Stomach (tissue), 9 donors: ENCODE results near the gene PRICKLE2. TPM values are rescaled to one million over a fixed set of nuclear protein-coding genes. Genes with fewer than 3 reads are reported as not detected.

Experiments used
- DNase-seq, 2 donors: peaks; one replicate each; pipeline versions ENCODE4 v3.0.0 to v3.0.0-alpha.2; 2013 to 2019
- H3K27ac ChIP-seq, 5 donors: fragments of 200-600 bp in 4 of 5; sonication (generic) in 4 of 5; one replicate each; pipeline ENCODE4 v1.5.1; 2013 to 2019; ENCODE audit warnings: mild to moderate bottlenecking in 1 of 5, moderate library complexity in 1 of 5
- H3K27me3 ChIP-seq, 3 donors: fragments of 200-600 bp; sonication (generic); one replicate each; pipeline ENCODE4 v1.5.1; 2017 to 2019; ENCODE audit warnings: mixed run types in 1 of 3
- H3K36me3 ChIP-seq, 4 donors: fragments of 200-600 bp; sonication (generic); 1 replicate in 3 of 4; 2 replicates in 1 of 4; pipeline ENCODE4 v1.5.1; 2016 to 2019
- H3K4me1 ChIP-seq, 4 donors: fragments of 200-600 bp; sonication (generic); one replicate each; pipeline ENCODE4 v1.5.1; 2016 to 2019
- H3K4me3 ChIP-seq, 4 donors: fragments of 200-600 bp; sonication (generic) in 3 of 4; one replicate each; pipeline ENCODE4 v1.5.1; 2016 to 2019; ENCODE audit warnings: mild to moderate bottlenecking in 1 of 4
- H3K9me3 ChIP-seq, 4 donors: fragments of 200-600 bp; sonication (generic); one replicate each; pipeline ENCODE4 v1.5.1; 2016 to 2019
- CTCF ChIP-seq, 7 experiments: fragments of 450-650 bp in 4 of 7; fragments of 200-600 bp in 3 of 7; sonication (generic) in 3 of 7; IDR thresholded peaks; one replicate each; pipeline ENCODE4 v1.5.1; 2016 to 2019; ENCODE audit warnings: antibody characterized with exemption in 7 of 7, control low read depth in 2 of 7, mild to moderate bottlenecking in 1 of 7
- EP300 ChIP-seq: sonication (generic); formaldehyde crosslinking; IDR thresholded peaks from one replicate; pipeline ENCODE4 v1.6.1; 2017; ENCODE audit warnings: antibody characterized with exemption
- POLR2A ChIP-seq, 4 donors: fragments of 450-650 bp; IDR thresholded peaks; one replicate each; pipeline ENCODE4 v1.6.1; 2016; ENCODE audit warnings: antibody characterized with exemption in 4 of 4, control low read depth in 2 of 4, mild to moderate bottlenecking in 1 of 4, moderate library complexity in 1 of 4
- POLR2AphosphoS5 ChIP-seq, 3 donors: sonication (generic); formaldehyde crosslinking; IDR thresholded peaks; one replicate each; pipeline ENCODE4 v1.6.1; 2016; ENCODE audit warnings: antibody characterized with exemption in 3 of 3
- WGBS, 5 donors: extraction: QIAGEN DNeasy Blood & Tissue Kit in 3 of 5; methylation state at CpG; one replicate each; pipeline versions ENCODE4 v1.1.5 to v1.1.7; 2013 to 2018; 5-methylcytosine and 5-hydroxymethylcytosine counted together
- intact Hi-C: fragments of 100-400 bp; cut with DNase I; formaldehyde crosslinking; loops from one replicate; pipeline ENCODE4 v1.15.1; 2023; ENCODE audit warnings: low total_unique reads
- polyA plus RNA-seq, 3 donors: library from polyadenylated mRNA; stranded (reverse); fragments of 200-250 nt; gene quantifications; one replicate each; pipeline ENCODE4 v1.2.3, GENCODE V29; 2013
- total RNA-seq, 5 donors: library from RNA; depleted of rRNA; stranded (reverse); fragments of >200 nt; gene quantifications; one replicate each; pipeline versions ENCODE4 v1.1.0 to v1.2.3, GENCODE V29; 2014 to 2016
- donor health status: healthy with polysubstance abuse.
- donor health status: Bipolar disorder and iron deficiency.
- donor health status: healthy.

PRICKLE2 gene
- total and polyA plus RNA-seq, 8 donors, result 3.7 to 59.1 (median 21.0) TPM

- WGBS, 5 donors, result 79 to 89% (median 83%) methylated on average over 3 of the region's 3 CpGs
- TF ChIP-seq POLR2AphosphoS5 (IDR thresholded peaks at IDR 0.05) (no peak), CTCF (IDR thresholded peaks at IDR 0.05) (no peak), POLR2A (IDR thresholded peaks at IDR 0.05) (no peak), EP300 (no peak)
Measured at GRCh38 chr3:64235605-64236004, 10.3 kb upstream of the PRICKLE2 start.

GRCh38 chr3:64234571-64234970, 9.3 kb upstream of the PRICKLE2 start:
- 88 to 92% (median 90%) methylated on average over 5 of the region's 5 CpGs for WGBS, 5 donors
- no peak for DNase-seq
- peaks cover 0 to 16% (median 8%) of the 10 kb centered on the region in 4 donors for H3K36me3 ChIP-seq
- H3K27ac ChIP-seq, result no peak overlapping the region
- TF ChIP-seq CTCF (IDR thresholded peaks at IDR 0.05), result no peak
- no peak for TF ChIP-seq EP300
- no peak for TF ChIP-seq POLR2A (IDR thresholded peaks at IDR 0.05)
- no peak for TF ChIP-seq POLR2AphosphoS5 (IDR thresholded peaks at IDR 0.05)
- H3K9me3 ChIP-seq, result peaks cover 0 to 14% (median 13%) of the 10 kb centered on the region in 4 donors
- no peaks in the 10 kb centered on the region for H3K27me3 ChIP-seq
- peaks cover 0 to 17% (median 6%) of the 10 kb centered on the region in 4 donors for H3K4me1 ChIP-seq
- H3K4me3 ChIP-seq, result no peak overlapping the region
- intact Hi-C loops, result no loop called here

More at GRCh38 chr3:64235605-64236004, 10.3 kb upstream of the PRICKLE2 start:
- peaks cover 0 to 14% (median 13%) of the 10 kb centered on the region in 4 donors for H3K9me3 ChIP-seq
- no peaks in the 10 kb centered on the region for H3K27me3 ChIP-seq
- intact Hi-C loops, result no loop called here
- no peak overlapping the region for H3K27ac ChIP-seq
- H3K4me3 ChIP-seq, result no peak overlapping the region
- H3K4me1 ChIP-seq, result peaks cover 0 to 18% (median 7%) of the 10 kb centered on the region in 4 donors
- H3K36me3 ChIP-seq, result peaks cover 0 to 16% (median 8%) of the 10 kb centered on the region in 4 donors
- DNase-seq, result no peak

GRCh38 chr3:64232821-64233220, 7.6 kb upstream of the PRICKLE2 start:
- no peak overlapping the region for H3K4me3 ChIP-seq
- WGBS, 5 donors, result 63 to 78% (median 69%) methylated on average over 4 of the region's 4 CpGs
- TF ChIP-seq POLR2AphosphoS5 (IDR thresholded peaks at IDR 0.05) (no peak), POLR2A (IDR thresholded peaks at IDR 0.05) (no peak), CTCF (IDR thresholded peaks at IDR 0.05) (no peak), EP300 (no peak)

GRCh38 chr3:64229903-64230302, 4.6 kb upstream of the PRICKLE2 start:
- Histone ChIP-seq H3K27me3 (no peaks in the 10 kb centered on the region), H3K9me3 (no peaks in the 10 kb centered on the region), H3K4me1 (peaks cover 10 to 33% (median 22%) of the 10 kb centered on the region in 4 donors), H3K36me3 (no peaks in the 10 kb centered on the region), H3K27ac (peak overlapping the region in 1 of 5 donors; percentile 14), H3K4me3 (no peak overlapping the region)
- WGBS, 5 donors, result 62 to 96% (median 77%) methylated on average over 1 of the region's 1 CpG
- intact Hi-C loops, result no loop called here
- TF ChIP-seq POLR2AphosphoS5 (IDR thresholded peaks at IDR 0.05) (no peak), EP300 (no peak), CTCF (IDR thresholded peaks at IDR 0.05) (no peak), POLR2A (IDR thresholded peaks at IDR 0.05) (no peak)
- no peak for DNase-seq

More at GRCh38 chr3:64232821-64233220, 7.6 kb upstream of the PRICKLE2 start:
- DNase-seq, result no peak
- peaks cover 0 to 13% (median 11%) of the 10 kb centered on the region in 4 donors for H3K9me3 ChIP-seq
- peaks cover 0 to 14% (median 4%) of the 10 kb centered on the region in 4 donors for H3K4me1 ChIP-seq
- no peak overlapping the region for H3K27ac ChIP-seq
- H3K36me3 ChIP-seq, result peaks cover 0 to 13% (median 7%) of the 10 kb centered on the region in 4 donors
- intact Hi-C loops, result no loop called here
- H3K27me3 ChIP-seq, result no peaks in the 10 kb centered on the region
